RWPE1 (cell line): Measurements from ENCODE around the gene IL1B.

Source experiments
- CTCF ChIA-PET: fragments of 350-600 bp; sonication (Branson Sonifier 250); formaldehyde crosslinking; extraction: SDS; loops from one replicate; lab custom pipeline; 2021; lab: Yijun Ruan, JAX
- POLR2A ChIA-PET: fragments of 400-600 bp; formaldehyde crosslinking; extraction: SDS; loops from one replicate; lab custom pipeline; 2020; ENCODE audit warnings: antibody characterized with exemption; ENCODE audit not compliant: low non-redundant PET; lab: Yijun Ruan, JAX
- DNase-seq: peaks from one replicate; pipeline ENCODE4 v3.0.0; 2012; ENCODE audit warnings: low spot score
- H3K27ac ChIP-seq: fragments of 450-650 bp; 2 replicates; pipeline ENCODE4 v1.5.1; 2017
- TF ChIP-seq, protein P1 (sequence below): fragments of 450-650 bp; conservative IDR thresholded peaks from 2 replicates; pipeline ENCODE4 v1.5.1; 2017; ENCODE audit warnings: low read depth, mild to moderate bottlenecking

IL1B gene

DNA sequence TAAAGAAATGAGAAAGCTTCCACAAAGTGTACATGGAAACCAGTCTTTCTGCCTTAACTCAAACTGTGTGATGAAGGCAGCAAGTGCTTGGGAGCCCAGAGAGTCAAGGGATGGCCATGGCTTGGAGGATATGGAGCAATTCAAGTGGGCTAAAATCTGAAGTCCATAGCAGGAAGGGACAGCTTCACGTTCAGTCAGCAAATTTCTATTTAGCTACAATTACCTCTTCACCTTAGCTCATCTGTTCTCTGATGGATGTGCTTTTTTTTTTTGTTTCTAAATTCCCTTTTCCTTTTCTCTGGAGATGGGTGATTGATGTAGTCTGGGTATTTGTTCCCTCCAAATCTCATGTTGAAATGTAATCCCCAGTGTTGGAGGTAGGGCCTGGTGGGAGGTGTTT is 47.4 kb downstream of the IL1B start:
- POLR2A ChIA-PET = interaction anchor here (0.6 kb wide), 2 partner anchors 23 to 102 kb away, joined by 4 read pairs; no protein-coding TSS in a partner anchor
- no peak for DNase-seq
- CTCF ChIA-PET = no interaction called here
- H3K27ac ChIP-seq = no peak overlapping the region
- TF ChIP-seq, protein P1, sequence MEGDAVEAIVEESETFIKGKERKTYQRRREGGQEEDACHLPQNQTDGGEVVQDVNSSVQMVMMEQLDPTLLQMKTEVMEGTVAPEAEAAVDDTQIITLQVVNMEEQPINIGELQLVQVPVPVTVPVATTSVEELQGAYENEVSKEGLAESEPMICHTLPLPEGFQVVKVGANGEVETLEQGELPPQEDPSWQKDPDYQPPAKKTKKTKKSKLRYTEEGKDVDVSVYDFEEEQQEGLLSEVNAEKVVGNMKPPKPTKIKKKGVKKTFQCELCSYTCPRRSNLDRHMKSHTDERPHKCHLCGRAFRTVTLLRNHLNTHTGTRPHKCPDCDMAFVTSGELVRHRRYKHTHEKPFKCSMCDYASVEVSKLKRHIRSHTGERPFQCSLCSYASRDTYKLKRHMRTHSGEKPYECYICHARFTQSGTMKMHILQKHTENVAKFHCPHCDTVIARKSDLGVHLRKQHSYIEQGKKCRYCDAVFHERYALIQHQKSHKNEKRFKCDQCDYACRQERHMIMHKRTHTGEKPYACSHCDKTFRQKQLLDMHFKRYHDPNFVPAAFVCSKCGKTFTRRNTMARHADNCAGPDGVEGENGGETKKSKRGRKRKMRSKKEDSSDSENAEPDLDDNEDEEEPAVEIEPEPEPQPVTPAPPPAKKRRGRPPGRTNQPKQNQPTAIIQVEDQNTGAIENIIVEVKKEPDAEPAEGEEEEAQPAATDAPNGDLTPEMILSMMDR = no peak

- TF ChIP-seq, protein P1 = no peak
- no peak overlapping the region for H3K27ac ChIP-seq
- ChIA-PET CTCF (no interaction called here), POLR2A (interaction anchor here (0.6 kb wide), 2 partner anchors 24 to 102 kb away, joined by 4 read pairs; no protein-coding TSS in a partner anchor)
- DNase-seq = no peak
Measured at GRCh38 chr2:112788653-112789052, 47.9 kb downstream of the IL1B start.

GRCh38 chr2:112787729-112788393 is 48.7 kb downstream of the IL1B start:
- TF ChIP-seq, protein P1 = no peak
- POLR2A ChIA-PET = no interaction called here
- CTCF ChIA-PET = no interaction called here
- DNase-seq = no peak
- no peak overlapping the region for H3K27ac ChIP-seq

- ChIA-PET POLR2A (no interaction called here), CTCF (no interaction called here)
- TF ChIP-seq, protein P1 = no peak
- no peak overlapping the region for H3K27ac ChIP-seq
- peak; percentile 50 for DNase-seq
Measured at GRCh38 chr2:112787294-112787693, 49.3 kb downstream of the IL1B start.

DNA sequence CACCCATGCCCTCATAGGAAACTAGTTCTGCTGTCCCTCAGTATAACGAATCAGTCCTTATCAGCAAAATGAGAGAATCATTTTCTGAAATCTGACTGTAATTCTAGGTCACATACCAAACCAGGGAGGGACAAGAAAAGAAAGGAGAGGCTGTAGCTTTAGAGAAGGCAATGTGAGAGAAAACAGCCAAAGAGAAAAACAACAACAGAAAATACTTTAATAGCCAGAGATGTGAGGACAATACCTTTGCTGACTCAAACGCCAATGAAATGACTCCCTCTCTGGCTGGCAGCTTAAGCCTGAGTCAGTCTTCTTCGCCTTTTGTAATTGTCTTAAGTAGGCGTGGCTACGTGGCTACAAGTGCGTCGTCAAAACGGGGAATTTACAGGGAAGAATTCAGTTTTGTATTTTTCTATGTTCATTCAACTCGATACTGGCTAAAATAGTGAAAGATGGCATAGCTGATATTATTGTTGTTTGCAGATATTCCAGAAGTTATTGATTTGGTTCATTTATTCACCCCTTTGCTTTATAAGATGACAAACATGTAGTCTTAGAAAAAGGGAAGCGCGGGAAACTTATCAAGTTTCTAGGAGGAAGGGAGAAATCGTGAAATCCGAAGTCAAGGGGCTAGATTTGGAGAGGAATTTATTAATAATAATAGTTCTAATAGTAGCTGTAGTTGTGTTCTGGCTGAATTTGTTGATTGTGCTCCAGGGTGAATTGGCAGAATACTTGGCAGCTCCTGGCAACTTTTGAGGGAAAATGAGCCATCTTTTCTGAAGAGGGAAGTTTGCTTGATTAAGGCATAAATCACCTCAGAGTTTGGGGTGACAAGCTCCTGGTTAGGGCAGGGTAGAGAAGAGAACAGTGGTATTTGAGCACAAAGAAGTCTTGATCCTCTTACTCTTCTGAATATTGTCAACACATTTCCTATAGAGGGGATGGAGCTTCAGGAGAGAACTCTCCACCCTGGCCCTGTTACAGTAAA is 52.1 kb downstream of the IL1B start, which contains the start of gene IL1A:
TSS of gene IL1A (minus strand) at position 295 of the 991 bp plus-strand sequence. CDS start 723 bp downstream, outside the sequence.
- POLR2A ChIA-PET = interaction anchor here (0.7 to 1.2 kb wide), 2 partner anchors 35 to 45 kb away, joined by 3 to 7 read pairs; no protein-coding TSS in a partner anchor
- CTCF ChIA-PET = interaction anchor here (0.6 to 1.8 kb wide), 7 partner anchors 9 to 185 kb away, joined by 3 to 7 read pairs (median 3); no protein-coding TSS in a partner anchor
- TF ChIP-seq, protein P1 = no peak
- DNase-seq = peak; percentile 84
- H3K27ac ChIP-seq = peak within 1 kb of the TSS; percentile 52; the same call in 1 of the 2 replicates
